Measurements from ENCODE around the gene ATG10.

GRCh38 chr5:82004511-82004910, 32.7 kb downstream of the ATG10 start:
- TF ChIP-seq, protein P1, sequence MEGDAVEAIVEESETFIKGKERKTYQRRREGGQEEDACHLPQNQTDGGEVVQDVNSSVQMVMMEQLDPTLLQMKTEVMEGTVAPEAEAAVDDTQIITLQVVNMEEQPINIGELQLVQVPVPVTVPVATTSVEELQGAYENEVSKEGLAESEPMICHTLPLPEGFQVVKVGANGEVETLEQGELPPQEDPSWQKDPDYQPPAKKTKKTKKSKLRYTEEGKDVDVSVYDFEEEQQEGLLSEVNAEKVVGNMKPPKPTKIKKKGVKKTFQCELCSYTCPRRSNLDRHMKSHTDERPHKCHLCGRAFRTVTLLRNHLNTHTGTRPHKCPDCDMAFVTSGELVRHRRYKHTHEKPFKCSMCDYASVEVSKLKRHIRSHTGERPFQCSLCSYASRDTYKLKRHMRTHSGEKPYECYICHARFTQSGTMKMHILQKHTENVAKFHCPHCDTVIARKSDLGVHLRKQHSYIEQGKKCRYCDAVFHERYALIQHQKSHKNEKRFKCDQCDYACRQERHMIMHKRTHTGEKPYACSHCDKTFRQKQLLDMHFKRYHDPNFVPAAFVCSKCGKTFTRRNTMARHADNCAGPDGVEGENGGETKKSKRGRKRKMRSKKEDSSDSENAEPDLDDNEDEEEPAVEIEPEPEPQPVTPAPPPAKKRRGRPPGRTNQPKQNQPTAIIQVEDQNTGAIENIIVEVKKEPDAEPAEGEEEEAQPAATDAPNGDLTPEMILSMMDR (IDR thresholded peaks at IDR 0.05; ENCODE audit: control extremely low read depth in 1 of 3, insufficient read depth in 1 of 3, low read depth in 1 of 3, low read length in 3 of 3): no peak
- TF ChIP-seq MAFK (IDR thresholded peaks at IDR 0.05; ENCODE audit: low read depth, low read length): no peak
- no peak for TF ChIP-seq SP1 (IDR thresholded peaks at IDR 0.05; ENCODE audit: low read depth, low read length)
- TF ChIP-seq SIN3A (conservative IDR thresholded peaks at IDR 0.05 in 1 of 2, IDR thresholded peaks at IDR 0.05 in 1 of 2; ENCODE audit: low read depth in 1 of 2, low read length in 2 of 2): no peak
- no peak for TF ChIP-seq EZH2 (IDR thresholded peaks at IDR 0.05; ENCODE audit: low read depth, low read length, severe bottlenecking)
- TF ChIP-seq EP300 (IDR thresholded peaks at IDR 0.05; ENCODE audit: borderline replicate concordance in 1 of 2, low read depth in 2 of 2, low read length in 2 of 2): no peak
- no peak for TF ChIP-seq BACH1 (IDR thresholded peaks at IDR 0.05; ENCODE audit: low read length)
- TF ChIP-seq, protein P2, sequence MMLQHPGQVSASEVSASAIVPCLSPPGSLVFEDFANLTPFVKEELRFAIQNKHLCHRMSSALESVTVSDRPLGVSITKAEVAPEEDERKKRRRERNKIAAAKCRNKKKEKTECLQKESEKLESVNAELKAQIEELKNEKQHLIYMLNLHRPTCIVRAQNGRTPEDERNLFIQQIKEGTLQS (IDR thresholded peaks at IDR 0.05; ENCODE audit: insufficient read depth, low read depth, low read length): no peak
- TF ChIP-seq TCF12 (IDR thresholded peaks at IDR 0.05; ENCODE audit: low read depth, low read length): no peak
- no peak for TF ChIP-seq TAF1 (IDR thresholded peaks at IDR 0.05; ENCODE audit: low read depth, low read length)
- TF ChIP-seq RAD21 (IDR thresholded peaks at IDR 0.05 in 1 of 2, conservative IDR thresholded peaks at IDR 0.05 in 1 of 2; ENCODE audit: low read depth in 2 of 2, low read length in 2 of 2): no peak
- no peak for TF ChIP-seq POLR2AphosphoS5 (IDR thresholded peaks at IDR 0.05; ENCODE audit: low read depth, low read length)

All from H1 (cell line).